ENCODE results near the gene RIN1.

The RIN1 gene

GRCh38 chr11:66365711-66366619 lies 29.7 kb upstream of the RIN1 start:
- Histone ChIP-seq H3K4me3 (ENCODE audit: low read length) (no peak overlapping the region), H3K4me2 (ENCODE audit: low read length) (no peak overlapping the region), H4K8ac (ENCODE audit: low read depth, low read length) (no peak overlapping the region), H3K27ac (ENCODE audit: low read depth, low read length) (no peak overlapping the region), H3K23ac (ENCODE audit: low read length) (peak overlapping the region; percentile 45), H4K5ac (ENCODE audit: low read length) (no peak overlapping the region), H3K36me3 (ENCODE audit: control insufficient read depth, insufficient read depth, low read length) (peaks cover 24% of the 10 kb centered on the region), H2BK15ac (replicated peaks; ENCODE audit: low read depth) (no peak overlapping the region), H2BK120ac (ENCODE audit: low read depth, low read length) (no peak overlapping the region), H2BK5ac (ENCODE audit: low read length) (no peak overlapping the region), H3K18ac (ENCODE audit: low read length) (no peak overlapping the region), H3K56ac (ENCODE audit: low read length) (no peak overlapping the region), H3K79me2 (ENCODE audit: control insufficient read depth, insufficient read depth, low read length) (peaks cover 15% of the 10 kb centered on the region), H3K4ac (ENCODE audit: low read depth, low read length) (no peak overlapping the region), H3K4me1 (ENCODE audit: control insufficient read depth, low read depth, low read length) (peaks cover 8% of the 10 kb centered on the region), H3K9ac (ENCODE audit: low read length) (no peak overlapping the region), H3K79me1 (ENCODE audit: low read length) (peaks cover 21% of the 10 kb centered on the region), H2AK5ac (ENCODE audit: low read length) (no peak overlapping the region), H3K27me3 (ENCODE audit: insufficient read depth, low read length, poor library complexity) (no peaks in the 10 kb centered on the region)
- WGBS (ENCODE audit: extremely low coverage, insufficient coverage, low lambda C conversion rate): no CpG with 5 or more reads among the region's 14 CpGs
- no peak for DNase-seq

- DNase-seq: no peak
- Histone ChIP-seq H3K18ac (ENCODE audit: low read length) (no peak overlapping the region), H3K56ac (ENCODE audit: low read length) (no peak overlapping the region), H3K36me3 (ENCODE audit: control insufficient read depth, insufficient read depth, low read length) (peaks cover 24% of the 10 kb centered on the region), H3K27me3 (ENCODE audit: insufficient read depth, low read length, poor library complexity) (no peaks in the 10 kb centered on the region), H2BK15ac (replicated peaks; ENCODE audit: low read depth) (no peak overlapping the region), H3K79me1 (ENCODE audit: low read length) (peaks cover 21% of the 10 kb centered on the region), H3K4ac (ENCODE audit: low read depth, low read length) (no peak overlapping the region), H3K23ac (ENCODE audit: low read length) (no peak overlapping the region), H3K4me3 (ENCODE audit: low read length) (no peak overlapping the region), H4K8ac (ENCODE audit: low read depth, low read length) (no peak overlapping the region), H2BK120ac (ENCODE audit: low read depth, low read length) (no peak overlapping the region), H3K4me2 (ENCODE audit: low read length) (no peak overlapping the region), H3K27ac (ENCODE audit: low read depth, low read length) (no peak overlapping the region), H2BK5ac (ENCODE audit: low read length) (no peak overlapping the region), H2AK5ac (ENCODE audit: low read length) (no peak overlapping the region), H3K4me1 (ENCODE audit: control insufficient read depth, low read depth, low read length) (peaks cover 8% of the 10 kb centered on the region), H3K9ac (ENCODE audit: low read length) (no peak overlapping the region), H3K79me2 (ENCODE audit: control insufficient read depth, insufficient read depth, low read length) (peaks cover 14% of the 10 kb centered on the region), H4K5ac (ENCODE audit: low read length) (no peak overlapping the region)
- WGBS (ENCODE audit: extremely low coverage, insufficient coverage, low lambda C conversion rate): no CpG with 5 or more reads among the region's 6 CpGs
These were observed 28.9 kb upstream of the RIN1 start for GRCh38 chr11:66365166-66365565.

GRCh38 chr11:66363805-66364535 lies 27.7 kb upstream of the RIN1 start:
- H2BK15ac ChIP-seq (replicated peaks; ENCODE audit: low read depth): no peak overlapping the region
- H4K8ac ChIP-seq (ENCODE audit: low read depth, low read length): no peak overlapping the region
- no peak overlapping the region for H2AK5ac ChIP-seq (ENCODE audit: low read length)
- no peak overlapping the region for H3K18ac ChIP-seq (ENCODE audit: low read length)
- H3K4me3 ChIP-seq (ENCODE audit: low read length): no peak overlapping the region
- H3K23ac ChIP-seq (ENCODE audit: low read length): no peak overlapping the region
- H3K9ac ChIP-seq (ENCODE audit: low read length): no peak overlapping the region
- no peak overlapping the region for H3K4me2 ChIP-seq (ENCODE audit: low read length)
- no peak overlapping the region for H2BK120ac ChIP-seq (ENCODE audit: low read depth, low read length)
- H3K27ac ChIP-seq (ENCODE audit: low read depth, low read length): no peak overlapping the region
- H3K36me3 ChIP-seq (ENCODE audit: control insufficient read depth, insufficient read depth, low read length): peaks cover 24% of the 10 kb centered on the region
- peaks cover 4% of the 10 kb centered on the region for H3K79me2 ChIP-seq (ENCODE audit: control insufficient read depth, insufficient read depth, low read length)
- no peak overlapping the region for H3K56ac ChIP-seq (ENCODE audit: low read length)
- no peaks in the 10 kb centered on the region for H3K27me3 ChIP-seq (ENCODE audit: insufficient read depth, low read length, poor library complexity)
- no peak overlapping the region for H2BK5ac ChIP-seq (ENCODE audit: low read length)
- DNase-seq: peak; percentile 88
- no peak overlapping the region for H3K4ac ChIP-seq (ENCODE audit: low read depth, low read length)
- no peaks in the 10 kb centered on the region for H3K4me1 ChIP-seq (ENCODE audit: control insufficient read depth, low read depth, low read length)
- no CpG with 5 or more reads among the region's 15 CpGs for WGBS (ENCODE audit: extremely low coverage, insufficient coverage, low lambda C conversion rate)
- H4K5ac ChIP-seq (ENCODE audit: low read length): no peak overlapping the region
- peaks cover 11% of the 10 kb centered on the region for H3K79me1 ChIP-seq (ENCODE audit: low read length)

GRCh38 chr11:66363187-66363601 lies 27.0 kb upstream of the RIN1 start:
- H3K36me3 ChIP-seq (ENCODE audit: control insufficient read depth, insufficient read depth, low read length): peaks cover 17% of the 10 kb centered on the region
- no peak overlapping the region for H2BK120ac ChIP-seq (ENCODE audit: low read depth, low read length)
- no peak overlapping the region for H3K27ac ChIP-seq (ENCODE audit: low read depth, low read length)
- no peak for DNase-seq
- H3K4me1 ChIP-seq (ENCODE audit: control insufficient read depth, low read depth, low read length): no peaks in the 10 kb centered on the region
- H3K4ac ChIP-seq (ENCODE audit: low read depth, low read length): no peak overlapping the region
- no peak overlapping the region for H3K9ac ChIP-seq (ENCODE audit: low read length)
- no peak overlapping the region for H2BK15ac ChIP-seq (replicated peaks; ENCODE audit: low read depth)
- H3K18ac ChIP-seq (ENCODE audit: low read length): no peak overlapping the region
- H4K8ac ChIP-seq (ENCODE audit: low read depth, low read length): no peak overlapping the region
- H3K4me3 ChIP-seq (ENCODE audit: low read length): no peak overlapping the region
- H3K79me1 ChIP-seq (ENCODE audit: low read length): peaks cover 5% of the 10 kb centered on the region
- H2BK5ac ChIP-seq (ENCODE audit: low read length): no peak overlapping the region
- no peak overlapping the region for H3K23ac ChIP-seq (ENCODE audit: low read length)
- no peak overlapping the region for H3K56ac ChIP-seq (ENCODE audit: low read length)
- H3K4me2 ChIP-seq (ENCODE audit: low read length): no peak overlapping the region
- H3K27me3 ChIP-seq (ENCODE audit: insufficient read depth, low read length, poor library complexity): no peaks in the 10 kb centered on the region
- WGBS (ENCODE audit: extremely low coverage, insufficient coverage, low lambda C conversion rate): no CpG with 5 or more reads among the region's 14 CpGs
- H2AK5ac ChIP-seq (ENCODE audit: low read length): no peak overlapping the region
- H4K5ac ChIP-seq (ENCODE audit: low read length): no peak overlapping the region
- H3K79me2 ChIP-seq (ENCODE audit: control insufficient read depth, insufficient read depth, low read length): no peaks in the 10 kb centered on the region

GRCh38 chr11:66362481-66363147 lies 26.4 kb upstream of the RIN1 start:
- H3K27ac ChIP-seq (ENCODE audit: low read depth, low read length): no peak overlapping the region
- H3K4me2 ChIP-seq (ENCODE audit: low read length): no peak overlapping the region
- H3K4ac ChIP-seq (ENCODE audit: low read depth, low read length): no peak overlapping the region
- no peak overlapping the region for H2AK5ac ChIP-seq (ENCODE audit: low read length)
- no peak overlapping the region for H3K56ac ChIP-seq (ENCODE audit: low read length)
- H3K4me1 ChIP-seq (ENCODE audit: control insufficient read depth, low read depth, low read length): no peaks in the 10 kb centered on the region
- no peak overlapping the region for H2BK120ac ChIP-seq (ENCODE audit: low read depth, low read length)
- H4K8ac ChIP-seq (ENCODE audit: low read depth, low read length): no peak overlapping the region
- H3K23ac ChIP-seq (ENCODE audit: low read length): no peak overlapping the region
- peaks cover 15% of the 10 kb centered on the region for H3K36me3 ChIP-seq (ENCODE audit: control insufficient read depth, insufficient read depth, low read length)
- H3K79me2 ChIP-seq (ENCODE audit: control insufficient read depth, insufficient read depth, low read length): no peaks in the 10 kb centered on the region
- no peaks in the 10 kb centered on the region for H3K27me3 ChIP-seq (ENCODE audit: insufficient read depth, low read length, poor library complexity)
- no peak overlapping the region for H2BK15ac ChIP-seq (replicated peaks; ENCODE audit: low read depth)
- peaks cover 1% of the 10 kb centered on the region for H3K79me1 ChIP-seq (ENCODE audit: low read length)
- no peak overlapping the region for H3K9ac ChIP-seq (ENCODE audit: low read length)
- no peak overlapping the region for H2BK5ac ChIP-seq (ENCODE audit: low read length)
- H3K18ac ChIP-seq (ENCODE audit: low read length): no peak overlapping the region
- H3K4me3 ChIP-seq (ENCODE audit: low read length): no peak overlapping the region
- WGBS (ENCODE audit: extremely low coverage, insufficient coverage, low lambda C conversion rate): no CpG with 5 or more reads among the region's 9 CpGs
- no peak overlapping the region for H4K5ac ChIP-seq (ENCODE audit: low read length)
- DNase-seq: no peak
